Measurements from ENCODE around the gene UFM1.
"Not testable (repeated sequence)": the region's sequence is repeated elsewhere in the genome, so short reads cannot be mapped to it uniquely, and the experiment has no call there.

Gene UFM1

GRCh38 chr13:38363219-38363618 lies 13.6 kb downstream of the UFM1 start:
- DNase-seq (ENCODE audit: extremely low read depth, low read depth), result no peak
- H3K4me3 ChIP-seq (replicated peaks; ENCODE audit: low read depth, low read length), result no peak overlapping the region
- no peak for TF ChIP-seq CTCF (IDR thresholded peaks at IDR 0.05; ENCODE audit: low read depth, low read length, missing control alignments)

GRCh38 chr13:38363746-38364145 lies 14.1 kb downstream of the UFM1 start:
- not testable (repeated sequence) for DNase-seq (ENCODE audit: extremely low read depth, low read depth); H3K4me3 ChIP-seq (replicated peaks; ENCODE audit: low read depth, low read length)

GRCh38 chr13:38365661-38366060 lies 16.0 kb downstream of the UFM1 start:
- H3K4me3 ChIP-seq (replicated peaks; ENCODE audit: low read depth, low read length), result no peak overlapping the region
- no peak for DNase-seq (ENCODE audit: extremely low read depth, low read depth)
- TF ChIP-seq CTCF (IDR thresholded peaks at IDR 0.05; ENCODE audit: low read depth, low read length, missing control alignments), result no peak

DNA sequence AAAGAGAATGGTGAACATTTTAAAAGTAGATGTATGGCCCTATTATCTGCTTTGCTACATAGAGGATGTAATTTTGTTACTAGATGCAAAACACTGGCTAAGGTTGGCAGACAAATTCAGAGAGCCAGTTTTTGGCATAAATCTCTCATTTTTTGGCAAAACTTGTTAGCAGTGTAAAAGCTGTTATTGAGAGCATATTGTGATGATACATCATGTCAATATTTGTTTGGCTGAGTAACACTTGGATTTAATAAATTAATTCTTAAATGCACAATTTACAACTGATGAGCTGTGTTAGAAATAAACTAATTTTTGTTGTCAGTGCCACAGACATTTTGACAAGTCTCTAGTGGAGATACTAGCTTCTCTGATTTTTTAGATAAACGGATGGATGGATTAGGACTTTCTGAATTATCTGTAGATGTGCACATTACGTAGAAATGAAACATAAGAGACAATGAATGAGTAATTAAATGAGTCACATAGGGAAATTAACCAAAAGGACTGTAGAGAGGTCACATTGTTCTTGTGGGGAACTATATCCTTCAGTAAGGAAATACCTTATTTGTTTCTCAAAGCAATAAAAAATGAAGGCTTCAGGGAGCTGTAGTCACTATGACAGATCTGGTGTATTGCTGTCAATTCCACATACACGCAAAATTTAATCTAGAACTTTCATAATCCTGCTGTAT lies 17.4 kb downstream of the UFM1 start:
- DNase-seq (ENCODE audit: extremely low read depth, low read depth), result no peak

DNA sequence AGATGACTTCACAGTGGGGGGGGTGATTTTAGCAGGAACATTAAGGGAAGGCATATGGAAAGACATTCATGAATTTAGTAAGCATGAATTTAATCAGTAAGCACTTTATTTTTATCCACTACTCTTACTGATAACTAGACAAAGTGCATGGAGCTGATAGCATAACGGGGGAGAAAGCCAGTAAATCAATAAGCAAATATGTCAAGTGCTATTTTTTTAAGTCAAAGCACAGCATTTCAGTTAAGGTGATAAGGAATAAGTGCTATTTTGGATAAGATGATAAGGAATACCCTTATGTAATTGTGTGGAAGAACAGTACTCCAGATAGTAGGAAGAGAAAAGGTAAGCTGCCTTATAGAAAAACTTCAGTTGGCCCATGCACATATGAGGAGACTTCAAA lies 19.4 kb downstream of the UFM1 start:
- H3K4me3 ChIP-seq (replicated peaks; ENCODE audit: low read depth, low read length), result no peak overlapping the region
- no peak for TF ChIP-seq CTCF (IDR thresholded peaks at IDR 0.05; ENCODE audit: low read depth, low read length, missing control alignments)
- DNase-seq (ENCODE audit: extremely low read depth, low read depth), result no peak

More for the DNA sequence above, 17.4 kb downstream of the UFM1 start:
- H3K4me3 ChIP-seq (replicated peaks; ENCODE audit: low read depth, low read length), result no peak overlapping the region
- no peak for TF ChIP-seq CTCF (IDR thresholded peaks at IDR 0.05; ENCODE audit: low read depth, low read length, missing control alignments)

- DNase-seq (ENCODE audit: extremely low read depth, low read depth); H3K4me3 ChIP-seq (replicated peaks; ENCODE audit: low read depth, low read length): not testable (repeated sequence)
Measured at GRCh38 chr13:38370096-38370495, 20.4 kb downstream of the UFM1 start.

- DNase-seq (ENCODE audit: extremely low read depth, low read depth), result no peak
- TF ChIP-seq CTCF (IDR thresholded peaks at IDR 0.05; ENCODE audit: low read depth, low read length, missing control alignments), result no peak
- no peak overlapping the region for H3K4me3 ChIP-seq (replicated peaks; ENCODE audit: low read depth, low read length)
Measured at GRCh38 chr13:38372820-38373383, 23.3 kb downstream of the UFM1 start.

GRCh38 chr13:38376546-38376945 lies 26.9 kb downstream of the UFM1 start:
- TF ChIP-seq CTCF (IDR thresholded peaks at IDR 0.05; ENCODE audit: low read depth, low read length, missing control alignments), result no peak
- H3K4me3 ChIP-seq (replicated peaks; ENCODE audit: low read depth, low read length), result no peak overlapping the region
- no peak for DNase-seq (ENCODE audit: extremely low read depth, low read depth)

Data from HFF-Myc (cell line).